DMS153 treated with DMSO at 0.1 percent for 48 hours (cell line): ENCODE data around the gene GREM2.

Experiments
- DNase-seq: peaks from one replicate; lab custom pipeline; 2025; ENCODE audit not compliant: unreplicated experiment; lab: John Stamatoyannopoulos, UW

The GREM2 gene

GRCh38 chr1:240503036-240503435, 108.9 kb downstream of the GREM2 start:
- DNase-seq = no peak

GRCh38 chr1:240501115-240501514, 110.8 kb downstream of the GREM2 start:
- DNase-seq = no peak

GRCh38 chr1:240500647-240501046, 111.3 kb downstream of the GREM2 start:
- no peak for DNase-seq

- DNase-seq = no peak
Observed at GRCh38 chr1:240499012-240499411, 112.9 kb downstream of the GREM2 start.

GRCh38 chr1:240498335-240498734, 113.6 kb downstream of the GREM2 start:
- no peak for DNase-seq

- no peak for DNase-seq
Observed at GRCh38 chr1:240497908-240498307, 114.0 kb downstream of the GREM2 start.

GRCh38 chr1:240496941-240497340, 115.0 kb downstream of the GREM2 start:
- no peak for DNase-seq

GRCh38 chr1:240496356-240496755, 115.6 kb downstream of the GREM2 start:
- DNase-seq = no peak

GRCh38 chr1:240495601-240496000, 116.4 kb downstream of the GREM2 start:
- no peak for DNase-seq

- no peak for DNase-seq
Observed at GRCh38 chr1:240492832-240493440, 119.0 kb downstream of the GREM2 start.

- DNase-seq = no peak
Observed at GRCh38 chr1:240491796-240492195, 120.2 kb downstream of the GREM2 start.

GRCh38 chr1:240491156-240491555, 120.8 kb downstream of the GREM2 start:
- no peak for DNase-seq

- DNase-seq = no peak
Observed at GRCh38 chr1:240487493-240487892, 124.5 kb downstream of the GREM2 start.

- no peak for DNase-seq
Observed at GRCh38 chr1:240486611-240487010, 125.3 kb downstream of the GREM2 start.

GRCh38 chr1:240484804-240485443, 127.0 kb downstream of the GREM2 start:
- DNase-seq = no peak

- DNase-seq = no peak
Observed at GRCh38 chr1:240478536-240478935, 133.4 kb downstream of the GREM2 start.

GRCh38 chr1:240475832-240476231, 136.1 kb downstream of the GREM2 start:
- no peak for DNase-seq

GRCh38 chr1:240474133-240474614, 137.8 kb downstream of the GREM2 start:
- DNase-seq = no peak

GRCh38 chr1:240468656-240469055, 143.3 kb downstream of the GREM2 start:
- DNase-seq = no peak

GRCh38 chr1:240467895-240468294, 144.1 kb downstream of the GREM2 start:
- DNase-seq = no peak

- no peak for DNase-seq
Observed at GRCh38 chr1:240466509-240466908, 145.4 kb downstream of the GREM2 start.

- DNase-seq = no peak
Observed at GRCh38 chr1:240465531-240465940, 146.4 kb downstream of the GREM2 start.

GRCh38 chr1:240464099-240464498, 147.9 kb downstream of the GREM2 start:
- DNase-seq = no peak
